GM21423 (cell line): ENCODE results near the gene UCMA.
A peak's percentile ranks its signal among the peaks of the same experiment; 100 is the strongest.

Experiments used
- ATAC-seq: cut with Tn5 transposase; IDR thresholded peaks from one replicate; pipeline ENCODE4 v1.9.1; 2021; ENCODE audit warnings: mild to moderate bottlenecking, moderate library complexity; ENCODE audit not compliant: unreplicated experiment

The UCMA gene

GRCh38 chr10:13189961-13190360, 44.2 kb downstream of the UCMA start:
- no peak for ATAC-seq

- no peak for ATAC-seq
These were observed 45.6 kb downstream of the UCMA start for GRCh38 chr10:13188593-13188992.

- no peak for ATAC-seq
These were observed 47.0 kb downstream of the UCMA start for GRCh38 chr10:13187135-13187534.

- no peak for ATAC-seq
These were observed 49.3 kb downstream of the UCMA start for GRCh38 chr10:13184730-13185514.

- ATAC-seq: no peak
These were observed 49.9 kb downstream of the UCMA start for GRCh38 chr10:13184276-13184675.

- ATAC-seq: peak; percentile 48
These were observed 50.5 kb downstream of the UCMA start for GRCh38 chr10:13183625-13184024.

GRCh38 chr10:13182424-13182823, 51.8 kb downstream of the UCMA start:
- no peak for ATAC-seq

GRCh38 chr10:13180788-13181187, 53.4 kb downstream of the UCMA start:
- ATAC-seq: peak; percentile 36

- ATAC-seq: no peak
These were observed 60.6 kb downstream of the UCMA start for GRCh38 chr10:13173616-13174015.
